K562 (cell line): Measurements from ENCODE around the gene SPAG4.

ENCODE experiments used
- CHD2 ChIP-seq: IDR thresholded peaks from 2 replicates; pipeline ENCODE4 v1.6.1; 2011; ENCODE audit warnings: low read depth, low read length
- FOXJ3 ChIP-seq: sonication (generic); formaldehyde crosslinking; IDR thresholded peaks from 2 replicates; pipeline ENCODE4 v1.4.0; 2020; ENCODE audit warnings: mild to moderate bottlenecking, missing genetic modification reagents
- HDGF ChIP-seq: fragments of 450-650 bp; IDR thresholded peaks from 2 replicates; pipeline ENCODE4 v1.6.1; 2016
- STAT5B ChIP-seq: fragments of 250-450 bp; sonication (Bioruptor Pico); IDR thresholded peaks from 2 replicates; pipeline ENCODE4 v1.8.0; 2021; ENCODE audit warnings: mild to moderate bottlenecking, inconsistent platforms
- USF2 ChIP-seq: sonication (generic); formaldehyde crosslinking; IDR thresholded peaks from 2 replicates; pipeline ENCODE4 v1.5.0; 2020; ENCODE audit warnings: missing genetic modification reagents
- ZNF449 ChIP-seq: fragments of 250-450 bp; sonication (Bioruptor Pico); IDR thresholded peaks from 2 replicates; pipeline ENCODE4 v1.8.0; 2022; ENCODE audit warnings: moderate library complexity, mild to moderate bottlenecking, inconsistent platforms
- TF ChIP-seq, protein P1 (sequence below), 3 experiments: IDR thresholded peaks in 2 of 3; conservative IDR thresholded peaks in 1 of 3; 2 replicates each; pipeline ENCODE4 v1.5.1; 2011 to 2012; ENCODE audit warnings: low read length in 3 of 3, mild to moderate bottlenecking in 3 of 3, control low read depth in 2 of 3, improper control_type of control experiment in 1 of 3, inconsistent platforms in 1 of 3, low read depth in 1 of 3, mixed read lengths in 1 of 3, moderate library complexity in 1 of 3; ENCODE audit not compliant: insufficient read depth in 2 of 3

DNA sequence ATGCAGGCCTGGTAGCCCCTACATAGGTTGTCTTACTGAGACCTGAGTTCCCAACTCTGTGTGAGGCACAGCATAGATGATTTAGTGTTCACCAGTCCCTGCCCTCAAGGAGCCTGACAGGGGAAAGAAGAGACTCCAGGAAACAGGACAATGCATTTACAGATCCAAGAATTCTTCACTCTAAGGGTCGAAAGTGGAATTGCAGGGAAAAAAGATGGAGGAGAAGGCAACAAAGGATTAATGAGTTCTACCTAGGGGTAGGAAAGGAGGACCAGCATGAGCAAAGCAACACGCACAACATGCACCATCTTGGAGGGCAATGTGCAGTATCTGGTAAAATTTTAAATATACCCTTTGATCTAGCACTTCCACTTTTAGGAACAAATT lies 5.9 kb downstream of the SPAG4 start:
- no peak for TF ChIP-seq HDGF
- no peak for TF ChIP-seq FOXJ3 (CRISPR knock-in tag)
- no peak for TF ChIP-seq ZNF449 (CRISPR knock-in tag)
- no peak for TF ChIP-seq USF2
- TF ChIP-seq, protein P1, sequence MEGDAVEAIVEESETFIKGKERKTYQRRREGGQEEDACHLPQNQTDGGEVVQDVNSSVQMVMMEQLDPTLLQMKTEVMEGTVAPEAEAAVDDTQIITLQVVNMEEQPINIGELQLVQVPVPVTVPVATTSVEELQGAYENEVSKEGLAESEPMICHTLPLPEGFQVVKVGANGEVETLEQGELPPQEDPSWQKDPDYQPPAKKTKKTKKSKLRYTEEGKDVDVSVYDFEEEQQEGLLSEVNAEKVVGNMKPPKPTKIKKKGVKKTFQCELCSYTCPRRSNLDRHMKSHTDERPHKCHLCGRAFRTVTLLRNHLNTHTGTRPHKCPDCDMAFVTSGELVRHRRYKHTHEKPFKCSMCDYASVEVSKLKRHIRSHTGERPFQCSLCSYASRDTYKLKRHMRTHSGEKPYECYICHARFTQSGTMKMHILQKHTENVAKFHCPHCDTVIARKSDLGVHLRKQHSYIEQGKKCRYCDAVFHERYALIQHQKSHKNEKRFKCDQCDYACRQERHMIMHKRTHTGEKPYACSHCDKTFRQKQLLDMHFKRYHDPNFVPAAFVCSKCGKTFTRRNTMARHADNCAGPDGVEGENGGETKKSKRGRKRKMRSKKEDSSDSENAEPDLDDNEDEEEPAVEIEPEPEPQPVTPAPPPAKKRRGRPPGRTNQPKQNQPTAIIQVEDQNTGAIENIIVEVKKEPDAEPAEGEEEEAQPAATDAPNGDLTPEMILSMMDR (IDR thresholded peaks at IDR 0.05 in 2 of 3, conservative IDR thresholded peaks at IDR 0.05 in 1 of 3; ENCODE audit: insufficient read depth in 2 of 3, low read depth in 1 of 3, low read length in 3 of 3), result no peak
- TF ChIP-seq STAT5B (CRISPR knock-in tag), result no peak
- TF ChIP-seq CHD2, result no peak
